Measurements from ENCODE around the gene IQSEC1.

The IQSEC1 gene

GRCh38 chr3:13047296-13048165 is 25.7 kb downstream of the IQSEC1 start:
- no peak for DNase-seq (ENCODE audit: low spot score)

- DNase-seq (ENCODE audit: low spot score): no peak
Measured at GRCh38 chr3:13046569-13047274, 26.5 kb downstream of the IQSEC1 start.

GRCh38 chr3:13045904-13046568 is 27.2 kb downstream of the IQSEC1 start:
- DNase-seq (ENCODE audit: low spot score): peak; percentile 39

GRCh38 chr3:13045241-13045903 is 27.9 kb downstream of the IQSEC1 start:
- DNase-seq (ENCODE audit: low spot score): no peak

GRCh38 chr3:13044496-13045240 is 28.6 kb downstream of the IQSEC1 start:
- no peak for DNase-seq (ENCODE audit: low spot score)

- DNase-seq (ENCODE audit: low spot score): no peak
Measured at GRCh38 chr3:13043656-13044055, 29.6 kb downstream of the IQSEC1 start.

GRCh38 chr3:13042715-13043271 is 30.4 kb downstream of the IQSEC1 start:
- DNase-seq (ENCODE audit: low spot score): no peak

- DNase-seq (ENCODE audit: low spot score): no peak
Measured at GRCh38 chr3:13042127-13042701, 31.0 kb downstream of the IQSEC1 start.

GRCh38 chr3:13041113-13041776 is 32.0 kb downstream of the IQSEC1 start:
- no peak for DNase-seq (ENCODE audit: low spot score)

- DNase-seq (ENCODE audit: low spot score): no peak
Measured at GRCh38 chr3:13040361-13041074, 32.7 kb downstream of the IQSEC1 start.

GRCh38 chr3:13039213-13039896 is 33.9 kb downstream of the IQSEC1 start:
- no peak for DNase-seq (ENCODE audit: low spot score)

GRCh38 chr3:13037458-13038117 is 35.6 kb downstream of the IQSEC1 start:
- DNase-seq (ENCODE audit: low spot score): no peak

GRCh38 chr3:13034861-13035260 is 38.4 kb downstream of the IQSEC1 start:
- no peak for DNase-seq (ENCODE audit: low spot score)

- no peak for DNase-seq (ENCODE audit: low spot score)
Measured at GRCh38 chr3:13034109-13034800, 39.0 kb downstream of the IQSEC1 start.

- DNase-seq (ENCODE audit: low spot score): no peak
Measured at GRCh38 chr3:13032206-13032605, 41.0 kb downstream of the IQSEC1 start.

- no peak for DNase-seq (ENCODE audit: low spot score)
Measured at GRCh38 chr3:13031621-13032020, 41.6 kb downstream of the IQSEC1 start.

- DNase-seq (ENCODE audit: low spot score): no peak
Measured at GRCh38 chr3:13030684-13031083, 42.5 kb downstream of the IQSEC1 start.

All from kidney capillary endothelial cell (primary cell).